H1 (cell line): Measurements from ENCODE around the gene LRRK1. TPM values are rescaled to one million over a fixed set of nuclear protein-coding genes. Genes with fewer than 3 reads are reported as not detected.

Experiments used
- CTCF ChIA-PET: fragments of 300-600 bp; sonication (Branson Sonifier 250); formaldehyde crosslinking; loops from one replicate; lab custom pipeline; 2021; ENCODE audit not compliant: partially characterized antibody; lab: Charles Lee
- POLR2A ChIA-PET: fragments of 300-600 bp; sonication (Branson Sonifier 250); formaldehyde crosslinking; loops from one replicate; lab custom pipeline; 2021; ENCODE audit warnings: inconsistent platforms; ENCODE audit not compliant: partially characterized antibody; lab: Charles Lee
- DNase-seq, 2 experiments: peaks; one replicate each; pipeline versions ENCODE4 v3.0.0 to v3.0.0-alpha.2; 2010 to 2022; ENCODE audit warnings: low spot score in 2 of 2, low read depth in 1 of 2, mixed read lengths in 1 of 2
- FAIRE-seq: peaks from 2 replicates; lab custom pipeline; 2011; peaks lifted over from hg19 to GRCh38; lab: Jason Lieb, UNC
- H2AFZ ChIP-seq: 2 replicates; pipeline ENCODE4 v1.8.1; 2012; ENCODE audit warnings: low read length, inconsistent platforms
- H2AK5ac ChIP-seq: 2 replicates; pipeline ENCODE4 v1.6.1; 2013; ENCODE audit warnings: low read depth, low read length
- H2BK120ac ChIP-seq: replicated peaks from 2 replicates; pipeline ENCODE3; 2013; ENCODE audit warnings: low read depth, low read length, inconsistent platforms
- H2BK12ac ChIP-seq: 2 replicates; pipeline ENCODE4 v1.6.1; 2013; ENCODE audit warnings: low read depth, low read length
- H2BK15ac ChIP-seq: 2 replicates; pipeline ENCODE4 v1.6.1; 2013; ENCODE audit warnings: low read length
- H2BK20ac ChIP-seq: 2 replicates; pipeline ENCODE4 v1.6.1; 2013; ENCODE audit warnings: low read length
- H2BK5ac ChIP-seq: 2 replicates; pipeline ENCODE4 v1.6.1; 2013; ENCODE audit warnings: low read depth, low read length
- H3K14ac ChIP-seq: 2 replicates; pipeline ENCODE4 v1.6.1; 2013; ENCODE audit warnings: inconsistent platforms; ENCODE audit not compliant: insufficient read length
- H3K18ac ChIP-seq: 2 replicates; pipeline ENCODE4 v1.6.1; 2013; ENCODE audit warnings: low read length; ENCODE audit errors: extremely low read depth
- H3K23ac ChIP-seq: 2 replicates; pipeline ENCODE4 v1.6.1; 2013; ENCODE audit warnings: inconsistent platforms; ENCODE audit not compliant: insufficient read length
- H3K23me2 ChIP-seq: 2 replicates; pipeline ENCODE4 v1.6.1; 2013; ENCODE audit warnings: low read depth, low read length
- H3K27ac ChIP-seq: 2 replicates; pipeline ENCODE4 v1.6.1; 2011; ENCODE audit warnings: low read depth, low read length, inconsistent platforms
- H3K27me3 ChIP-seq, 4 experiments: replicated peaks in 1 of 4; 1 replicate in 1 of 4; 2 replicates in 3 of 4; pipeline versions ENCODE4 v1.6.1 to v1.8.1; 2011 to 2013; ENCODE audit warnings: low read length in 3 of 4, mild to moderate bottlenecking in 3 of 4, inconsistent platforms in 2 of 4, mixed read lengths in 2 of 4, moderate library complexity in 1 of 4; ENCODE audit not compliant: control insufficient read depth in 3 of 4, insufficient read depth in 3 of 4; ENCODE audit errors: extremely low read depth in 1 of 4
- H3K36me3 ChIP-seq, 4 experiments: 2 replicates each; pipeline versions ENCODE4 v1.6.1 to v1.8.1; 2011 to 2013; ENCODE audit warnings: mild to moderate bottlenecking in 4 of 4, low read length in 3 of 4, moderate library complexity in 2 of 4, control low read depth in 1 of 4, inconsistent platforms in 1 of 4; ENCODE audit not compliant: insufficient read depth in 4 of 4, control insufficient read depth in 2 of 4
- H3K4ac ChIP-seq: replicated peaks from 2 replicates; pipeline ENCODE3; 2013; ENCODE audit warnings: low read length, low read depth, mixed read lengths, inconsistent platforms; ENCODE audit not compliant: insufficient read length
- H3K4me1 ChIP-seq, 4 experiments: replicated peaks in 1 of 4; 1 replicate in 1 of 4; 2 replicates in 3 of 4; pipeline versions ENCODE4 v1.6.1 to v1.8.1; 2011 to 2013; ENCODE audit warnings: low read length in 3 of 4, inconsistent platforms in 2 of 4, mixed read lengths in 1 of 4; ENCODE audit not compliant: insufficient read depth in 4 of 4, control insufficient read depth in 3 of 4
- H3K4me2 ChIP-seq, 2 experiments: 2 replicates each; pipeline versions ENCODE4 v1.6.1 to v1.8.1; 2011 to 2013; ENCODE audit warnings: low read depth in 2 of 2, low read length in 2 of 2, control low read depth in 1 of 2, inconsistent platforms in 1 of 2, mild to moderate bottlenecking in 1 of 2; ENCODE audit not compliant: insufficient read depth in 1 of 2
- H3K4me3 ChIP-seq, 4 experiments: fragments of 200-600, 300-600 bp in 1 of 4; sonication (generic), shearing (Covaris generic), sonication (Bioruptor Twin) in 1 of 4; 2 replicates each; pipeline versions ENCODE4 v1.5.1 to v1.8.1; 2011 to 2016; ENCODE audit warnings: low read length in 4 of 4, low read depth in 3 of 4, control low read depth in 2 of 4, inconsistent platforms in 2 of 4, mild to moderate bottlenecking in 2 of 4, mixed read lengths in 1 of 4, moderate library complexity in 1 of 4; ENCODE audit not compliant: insufficient read depth in 2 of 4; ENCODE audit errors: extremely low read depth in 1 of 4
- H3K56ac ChIP-seq: replicated peaks from 2 replicates; pipeline ENCODE3; 2013; ENCODE audit warnings: low read depth, mild to moderate bottlenecking, mixed read lengths, low read length, inconsistent platforms; ENCODE audit not compliant: insufficient read length
- H3K79me1 ChIP-seq: 2 replicates; pipeline ENCODE4 v1.6.1; 2013; ENCODE audit warnings: low read depth, low read length, control low read depth
- H3K79me2 ChIP-seq, 2 experiments: 2 replicates each; pipeline versions ENCODE4 v1.6.1 to v1.8.1; 2012 to 2013; ENCODE audit warnings: low read length in 2 of 2, mild to moderate bottlenecking in 2 of 2, inconsistent platforms in 1 of 2; ENCODE audit not compliant: insufficient read depth in 2 of 2, control insufficient read depth in 1 of 2
- H3K9ac ChIP-seq, 4 experiments: replicated peaks in 1 of 4; 1 replicate in 1 of 4; 2 replicates in 3 of 4; pipeline versions ENCODE4 v1.6.1 to v1.8.1; 2011 to 2013; ENCODE audit warnings: low read depth in 3 of 4, low read length in 3 of 4, control low read depth in 2 of 4, mild to moderate bottlenecking in 2 of 4, moderate library complexity in 2 of 4, inconsistent platforms in 1 of 4; ENCODE audit errors: extremely low read depth in 1 of 4
- H3K9me3 ChIP-seq, 2 experiments: 2 replicates each; pipeline versions ENCODE4 v1.6.1 to v1.8.1; 2012 to 2013; ENCODE audit warnings: mild to moderate bottlenecking in 2 of 2, moderate library complexity in 2 of 2, control low read depth in 1 of 2, inconsistent platforms in 1 of 2, low read depth in 1 of 2, low read length in 1 of 2, mixed read lengths in 1 of 2; ENCODE audit not compliant: insufficient read depth in 2 of 2
- H4K20me1 ChIP-seq, 2 experiments: replicated peaks in 1 of 2; 2 replicates each; pipeline versions ENCODE3 to v1.8.1; 2011 to 2013; ENCODE audit warnings: inconsistent platforms in 2 of 2, low read length in 2 of 2, mild to moderate bottlenecking in 1 of 2; ENCODE audit not compliant: insufficient read depth in 2 of 2, control insufficient read depth in 1 of 2
- H4K5ac ChIP-seq: 2 replicates; pipeline ENCODE4 v1.6.1; 2013; ENCODE audit warnings: low read length, low read depth, mixed read lengths, inconsistent platforms; ENCODE audit not compliant: insufficient read length
- H4K8ac ChIP-seq: 2 replicates; pipeline ENCODE4 v1.8.0; 2013; ENCODE audit warnings: mild to moderate bottlenecking, moderate library complexity, low read length, inconsistent platforms; ENCODE audit not compliant: insufficient read depth; ENCODE audit errors: extremely low read depth
- H4K91ac ChIP-seq: replicated peaks from 2 replicates; pipeline ENCODE3; 2013; ENCODE audit warnings: low read length, mixed read lengths, inconsistent platforms; ENCODE audit not compliant: insufficient read length
- BACH1 ChIP-seq: IDR thresholded peaks from 2 replicates; pipeline ENCODE4 v1.6.1; 2012; ENCODE audit warnings: low read length, improper control_type of control experiment
- CBX5 ChIP-seq: fragments of 300-800, 300-1000 bp; sonication (generic); IDR thresholded peaks from 2 replicates; pipeline ENCODE4 v1.7.1; 2016; ENCODE audit warnings: antibody characterized with exemption, low read length, low read depth
- EZH2 ChIP-seq: fragments of 200-600 bp; sonication (generic); IDR thresholded peaks from 2 replicates; pipeline ENCODE4 v1.7.1; 2012; ENCODE audit warnings: low read depth, mild to moderate bottlenecking, moderate library complexity, low read length, inconsistent platforms; ENCODE audit not compliant: severe bottlenecking
- KDM4A ChIP-seq: IDR thresholded peaks from one replicate; pipeline ENCODE4 v1.7.1; 2012; ENCODE audit warnings: low read depth, mild to moderate bottlenecking, moderate library complexity, low read length, inconsistent platforms; ENCODE audit not compliant: severe bottlenecking
- WGBS, 2 experiments: shearing (Covaris generic) in 1 of 2; methylation state at CpG; one replicate each; pipeline versions ENCODE4 v1.1.6 to v1.1.7; 2013 to 2015; ENCODE audit warnings: low lambda C conversion rate in 2 of 2, mixed read lengths in 2 of 2, inconsistent platforms in 1 of 2, low coverage in 1 of 2, missing lambda C conversion rate in 1 of 2; ENCODE audit not compliant: insufficient replicate concordance in 2 of 2, insufficient coverage in 1 of 2, insufficient read length in 1 of 2; ENCODE audit errors: extremely low coverage in 1 of 2, missing lambda C conversion rate in 1 of 2; 5-methylcytosine and 5-hydroxymethylcytosine counted together
- polyA plus RNA-seq, 7 experiments: library from polyadenylated mRNA; depleted of rRNA in 3 of 7; stranded (reverse) in 5 of 7; unstranded in 2 of 7; fragments of >200 nt in 5 of 7; fragments of 200-250 nt in 2 of 7; gene quantifications; 1 replicate in 5 of 7; 2 replicates in 1 of 7; 4 replicates in 1 of 7; pipeline versions ENCODE4 v1.2.1 to v1.2.3, GENCODE V29; 2011 to 2013; ENCODE audit warnings: missing spikeins in 2 of 7, mixed read lengths in 2 of 7
- total RNA-seq: library from RNA; stranded (reverse); fragmentation: NEBNext Ultra II Directional; extraction: Animal tissue kit (Norgen Biotek cat#: 25700); gene quantifications from 2 replicates; pipeline ENCODE4 v1.2.1, GENCODE V29; 2021
- TF ChIP-seq, protein P1 (sequence below): IDR thresholded peaks from 2 replicates; pipeline ENCODE4 v1.6.1; 2011; ENCODE audit warnings: low read length, improper control_type of control experiment

LRRK1 gene
- total and polyA plus RNA-seq, 2 of the 8 experiments (the other 6 are each of a cell fraction or from before 2014, with no cell fraction given), result 1.2 to 3.6 TPM

DNA sequence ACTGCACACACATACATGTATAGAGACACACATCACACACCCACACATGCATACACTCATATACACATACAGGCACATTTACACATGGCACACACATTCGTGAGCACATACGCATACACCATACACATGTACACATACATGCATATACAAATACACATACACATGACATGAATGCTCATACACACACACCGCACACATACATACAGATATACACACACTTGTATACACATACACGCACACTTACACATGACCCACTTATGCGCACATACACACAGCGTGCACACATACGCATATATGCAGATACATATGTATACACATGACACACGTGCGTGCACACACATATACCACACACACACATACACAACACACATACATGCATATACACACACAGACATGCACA lies 162.7 kb downstream of the LRRK1 start:
- no peak overlapping the region for H4K8ac ChIP-seq
- H4K20me1 ChIP-seq, result no peaks in the 10 kb centered on the region
- H3K56ac ChIP-seq, result no peak overlapping the region
- H3K9ac ChIP-seq, result no peak overlapping the region
- H4K5ac ChIP-seq, result no peak overlapping the region
- DNase-seq, result no peak
- H3K23me2 ChIP-seq, result no peaks in the 10 kb centered on the region
- H3K14ac ChIP-seq, result no peak overlapping the region
- peak overlapping the region; percentile 25; the same call in 1 of the 2 replicates for H3K18ac ChIP-seq
- no peak overlapping the region for H2AFZ ChIP-seq
- peaks cover 6 to 26% (median 12%) of the 10 kb centered on the region in 4 experiments for H3K4me1 ChIP-seq
- peak overlapping the region; percentile 96; the same call in 1 of the 2 replicates for H2BK15ac ChIP-seq
- H3K27ac ChIP-seq, result no peak overlapping the region
- peak overlapping the region; percentile 100; the same call in 1 of the 2 replicates for H2BK5ac ChIP-seq
- H2BK12ac ChIP-seq, result peak overlapping the region; percentile 89; the same call in 1 of the 2 replicates
- FAIRE-seq, result no peak
- H3K79me2 ChIP-seq, result no peaks in the 10 kb centered on the region
- peak overlapping the region; percentile 97 for H4K91ac ChIP-seq
- no peak overlapping the region for H3K23ac ChIP-seq
- H3K27me3 ChIP-seq, result peaks cover 0 to 2% (median 0%) of the 10 kb centered on the region in 4 experiments; a peak in 1 of 7 replicates
- ChIA-PET POLR2A (no interaction called here), CTCF (interaction anchor here (1.4 to 2.5 kb wide), 6 partner anchors 10 to 177 kb away, joined by 3 to 13 read pairs (median 6); no protein-coding TSS in a partner anchor)
- peak overlapping the region; percentile 99 for H2AK5ac ChIP-seq
- no peak overlapping the region for H3K4me3 ChIP-seq
- 94% methylated on average over 9 of the region's 9 CpGs; no CpG with 5 or more reads in 1 of the 2 experiments for WGBS, 2 experiments
- H3K4me2 ChIP-seq, result no peak overlapping the region
- H3K36me3 ChIP-seq, result no peaks in the 10 kb centered on the region
- no peaks in the 10 kb centered on the region for H3K9me3 ChIP-seq
- H3K79me1 ChIP-seq, result no peaks in the 10 kb centered on the region
- peak overlapping the region; percentile 91 for H2BK20ac ChIP-seq
- H2BK120ac ChIP-seq, result peak overlapping the region; percentile 62
- peak overlapping the region; percentile 76 for H3K4ac ChIP-seq
- TF ChIP-seq, protein P1, sequence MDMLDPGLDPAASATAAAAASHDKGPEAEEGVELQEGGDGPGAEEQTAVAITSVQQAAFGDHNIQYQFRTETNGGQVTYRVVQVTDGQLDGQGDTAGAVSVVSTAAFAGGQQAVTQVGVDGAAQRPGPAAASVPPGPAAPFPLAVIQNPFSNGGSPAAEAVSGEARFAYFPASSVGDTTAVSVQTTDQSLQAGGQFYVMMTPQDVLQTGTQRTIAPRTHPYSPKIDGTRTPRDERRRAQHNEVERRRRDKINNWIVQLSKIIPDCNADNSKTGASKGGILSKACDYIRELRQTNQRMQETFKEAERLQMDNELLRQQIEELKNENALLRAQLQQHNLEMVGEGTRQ, result no peak
- no peak for TF ChIP-seq EZH2
- TF ChIP-seq CBX5, result no peak
- TF ChIP-seq BACH1, result no peak
- no peak for TF ChIP-seq KDM4A
